HG03354 (cell line): Measurements from ENCODE around the gene TMEM108.

Experiments used
- ATAC-seq: cut with Tn5 transposase; IDR thresholded peaks from one replicate; pipeline ENCODE4 v1.9.1; 2021; ENCODE audit warnings: mild to moderate bottlenecking; ENCODE audit not compliant: unreplicated experiment, poor library complexity, severe bottlenecking

TMEM108 gene

DNA sequence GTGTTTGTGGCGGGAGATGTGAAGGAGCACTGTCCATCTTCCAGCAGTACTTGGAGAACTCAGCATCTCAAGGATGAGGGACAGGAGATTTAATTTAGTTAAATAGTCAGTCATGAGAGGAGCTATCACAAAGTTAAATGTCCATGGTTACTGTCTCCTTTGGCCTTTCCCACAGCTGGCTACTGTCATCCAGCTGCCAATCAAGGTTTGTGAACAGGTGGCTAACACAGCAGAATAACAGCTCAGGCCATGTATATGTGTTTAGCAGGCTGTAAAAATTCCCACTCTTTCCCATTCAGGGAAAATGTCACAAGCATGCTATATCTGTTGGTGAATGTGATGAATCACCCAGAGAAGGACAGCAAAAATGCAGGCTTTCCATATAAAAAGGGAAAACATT is 120.5 kb downstream of the TMEM108 start:
- ATAC-seq, result no peak

GRCh38 chr3:133159498-133160475 is 121.6 kb downstream of the TMEM108 start:
- no peak for ATAC-seq

DNA sequence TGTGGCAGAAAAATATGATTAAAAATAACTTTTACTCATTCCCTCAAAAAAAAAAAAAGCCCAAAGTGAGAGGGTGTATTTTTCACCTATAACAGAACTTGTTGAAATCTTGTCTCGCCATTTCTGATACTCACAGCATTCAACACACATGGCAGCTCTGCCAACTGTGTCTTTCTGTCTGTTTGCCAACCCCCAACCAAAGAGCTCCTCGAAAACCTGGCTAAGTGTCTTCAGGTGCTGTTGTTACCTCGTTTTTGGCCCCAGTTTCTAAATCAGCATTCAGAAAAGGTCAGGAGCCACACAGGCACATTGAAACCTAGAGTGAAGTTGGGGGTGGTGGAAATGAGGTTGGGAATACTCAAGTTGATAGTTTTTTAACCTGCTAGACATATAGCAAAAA is 123.5 kb downstream of the TMEM108 start:
- ATAC-seq, result no peak

- ATAC-seq, result no peak
Measured at GRCh38 chr3:133162265-133162664, 124.1 kb downstream of the TMEM108 start.

DNA sequence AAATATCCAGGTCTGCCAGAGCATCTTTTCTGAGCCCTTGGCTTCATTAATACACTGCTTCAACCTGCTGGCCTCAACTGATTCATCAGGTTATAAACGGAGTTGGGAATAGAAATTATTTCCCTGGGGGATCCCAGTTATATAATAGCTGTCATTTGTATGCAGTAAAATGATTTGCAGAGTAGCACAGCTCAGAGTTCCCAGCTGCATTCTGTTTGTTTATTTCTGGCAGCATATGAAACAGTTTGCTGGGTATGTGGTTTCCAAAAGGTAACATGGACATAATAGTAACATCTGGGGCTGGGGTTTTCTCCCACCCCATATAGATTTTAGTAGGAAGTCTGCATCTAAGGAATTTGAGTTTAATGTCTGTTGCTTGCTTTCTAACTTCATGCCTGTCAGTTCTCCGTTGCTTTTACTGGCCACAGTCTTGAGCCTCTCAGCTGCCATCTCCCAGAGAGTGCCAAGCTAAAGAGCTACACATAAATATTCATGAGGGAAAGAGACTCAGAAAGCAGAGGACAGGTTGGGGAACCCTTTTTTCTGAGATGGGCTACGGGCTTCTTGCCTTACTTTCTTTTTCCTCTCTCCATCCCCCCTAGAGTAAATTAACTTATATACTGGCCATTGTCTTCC is 124.6 kb downstream of the TMEM108 start:
- no peak for ATAC-seq

DNA sequence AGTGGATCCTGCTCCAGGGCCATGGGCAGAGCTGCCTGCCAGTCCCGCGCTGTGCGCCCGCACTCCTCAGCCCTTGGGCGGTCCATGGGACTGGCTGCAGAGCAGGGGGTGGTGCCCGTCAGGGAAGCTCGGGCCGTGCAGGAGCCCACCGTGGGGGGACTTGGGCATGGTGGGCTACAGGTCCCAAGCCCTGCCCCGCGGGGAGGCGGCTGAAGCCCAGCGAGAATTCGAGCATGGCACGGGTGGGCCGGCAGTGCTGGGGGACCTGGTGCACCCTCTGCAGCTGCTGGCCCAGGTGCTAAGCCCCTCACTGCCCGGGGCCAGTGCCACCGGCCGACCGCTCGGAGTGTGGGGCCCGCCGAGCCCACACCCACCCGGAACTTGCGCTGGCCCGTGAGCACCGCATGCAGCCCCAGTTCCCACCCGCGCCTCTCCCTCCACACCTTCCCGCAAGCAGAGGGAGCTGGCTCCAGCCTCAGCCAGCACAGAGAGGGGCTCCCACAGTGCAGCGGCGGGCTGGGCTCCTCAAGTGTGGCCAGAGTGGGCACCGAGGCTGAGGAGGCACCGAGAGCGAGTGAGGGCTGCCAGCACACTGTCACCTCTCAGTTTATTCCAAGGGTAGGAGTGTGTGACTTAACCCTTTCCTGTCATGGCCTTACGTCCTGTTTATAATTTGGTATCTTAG is 129.3 kb downstream of the TMEM108 start:
- ATAC-seq, result no peak

GRCh38 chr3:133168025-133168401 is 129.8 kb downstream of the TMEM108 start:
- no peak for ATAC-seq

- no peak for ATAC-seq
Measured at GRCh38 chr3:133169331-133170068, 131.3 kb downstream of the TMEM108 start.

- no peak for ATAC-seq
Measured at GRCh38 chr3:133171831-133172230, 133.6 kb downstream of the TMEM108 start.

- ATAC-seq, result no peak
Measured at GRCh38 chr3:133181392-133182150, 143.4 kb downstream of the TMEM108 start.

DNA sequence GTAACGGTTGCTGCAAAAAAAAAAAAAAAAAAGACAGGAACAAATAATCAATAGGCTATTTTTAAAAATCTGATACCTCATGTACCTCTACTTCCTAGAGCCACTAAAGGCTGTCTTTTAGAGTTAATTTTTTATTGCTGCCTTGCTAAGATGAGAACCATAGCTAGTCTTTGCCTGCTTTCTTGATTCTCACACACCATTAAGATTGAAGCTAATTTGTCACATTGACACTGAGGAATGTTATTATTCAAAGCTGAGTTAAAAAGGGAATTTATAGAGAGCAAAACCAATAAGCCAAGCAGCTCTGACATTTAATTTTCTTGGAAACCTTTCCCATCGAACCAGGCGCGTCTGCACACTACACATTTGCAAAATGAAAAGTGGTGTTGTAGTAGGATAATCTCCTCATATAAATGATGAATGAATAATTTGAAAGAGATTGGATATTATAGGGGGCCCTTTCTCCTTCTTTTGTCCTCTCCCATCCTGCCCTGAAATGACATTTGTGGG is 149.7 kb downstream of the TMEM108 start:
- no peak for ATAC-seq

DNA sequence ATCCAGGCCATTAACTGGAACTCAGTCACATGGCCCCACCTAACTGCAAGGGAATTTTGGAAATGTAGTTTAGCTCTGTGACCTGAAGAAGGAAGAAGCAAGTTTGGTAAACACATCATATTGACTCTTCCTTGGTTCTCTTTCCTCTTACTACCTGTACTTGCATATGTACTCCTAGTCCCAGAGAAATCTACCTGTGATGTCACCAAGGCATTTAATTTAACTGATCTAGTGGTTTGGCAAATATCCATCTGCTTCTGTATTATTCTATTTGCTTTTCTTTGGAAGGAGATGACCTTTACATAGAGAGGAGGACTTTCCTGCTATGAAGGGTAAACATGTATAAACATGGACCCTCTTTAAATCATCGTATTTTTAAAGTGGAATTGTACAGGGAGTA is 150.8 kb downstream of the TMEM108 start:
- ATAC-seq, result no peak

- no peak for ATAC-seq
Measured at GRCh38 chr3:133189893-133190292, 151.7 kb downstream of the TMEM108 start.

GRCh38 chr3:133191818-133192217 is 153.6 kb downstream of the TMEM108 start:
- ATAC-seq, result no peak

- ATAC-seq, result no peak
Measured at GRCh38 chr3:133192363-133192945, 154.3 kb downstream of the TMEM108 start.

DNA sequence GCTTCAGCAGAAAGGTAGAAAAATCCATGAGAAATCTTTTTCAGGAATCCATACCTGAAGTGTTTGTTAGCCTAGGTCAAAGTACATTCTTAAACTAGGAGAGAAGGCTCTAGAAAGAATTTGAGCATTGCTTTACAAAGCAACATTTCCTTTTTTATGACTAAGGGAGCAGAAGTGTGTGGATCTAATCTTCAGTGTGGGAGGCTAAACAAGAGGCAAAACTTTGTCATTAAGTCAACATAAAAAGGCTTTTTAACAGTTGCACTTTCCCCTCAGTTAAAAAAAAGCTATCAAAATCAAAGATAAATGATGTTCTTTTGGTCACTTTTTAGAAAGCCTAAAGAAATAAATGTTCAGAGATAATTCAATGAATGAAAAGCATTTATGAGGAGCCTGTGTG is 154.8 kb downstream of the TMEM108 start:
- ATAC-seq, result no peak

DNA sequence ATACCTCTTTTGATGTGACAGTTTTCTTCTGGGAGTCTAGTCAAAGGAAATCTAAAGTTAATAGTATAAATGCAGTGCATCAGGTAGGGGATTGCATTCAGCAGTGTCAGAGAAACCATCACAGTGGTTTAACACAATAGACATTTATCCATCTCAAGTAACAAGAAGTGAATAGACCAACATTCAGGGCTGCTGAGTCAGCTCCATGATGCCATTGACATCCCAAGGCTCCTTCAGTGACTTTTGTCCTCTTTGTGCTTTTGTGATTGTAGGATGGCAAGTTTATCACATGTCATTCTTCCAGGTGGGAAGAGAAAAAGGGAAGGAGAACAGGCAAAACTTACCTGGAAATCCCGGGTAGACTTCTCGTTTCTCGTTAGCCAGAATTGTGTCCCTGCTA is 158.3 kb downstream of the TMEM108 start:
- ATAC-seq, result no peak

DNA sequence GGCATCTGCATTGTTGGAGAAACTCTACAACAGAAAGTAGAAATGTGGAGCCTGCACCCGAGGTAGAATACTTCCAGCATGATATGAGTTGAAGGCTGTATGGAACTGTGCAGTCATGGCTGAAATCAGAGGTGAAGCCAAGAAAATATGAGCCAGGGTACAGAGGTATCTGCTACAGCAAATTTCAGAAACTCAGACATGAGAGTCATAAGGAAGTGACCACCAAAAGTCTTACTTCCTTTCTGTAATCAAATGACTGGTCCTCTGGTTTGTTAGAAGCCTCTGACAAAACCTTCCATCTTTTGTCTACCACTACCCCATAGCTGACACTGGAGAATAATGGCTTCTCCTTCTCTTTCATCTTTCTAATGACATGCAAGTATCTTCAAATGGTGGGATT is 159.4 kb downstream of the TMEM108 start:
- ATAC-seq, result no peak

GRCh38 chr3:133206921-133207320 is 168.7 kb downstream of the TMEM108 start:
- ATAC-seq, result no peak
